Right lobe of liver (tissue), 6 donors: ENCODE results near the gene CDK5RAP1. TPM values are rescaled to one million over a fixed set of nuclear protein-coding genes. Genes with fewer than 3 reads are reported as not detected.

Source experiments
- ATAC-seq, 4 donors: fragments of 200-7000 bp; cut with Tn5 transposase; one replicate each; pipeline ENCODE4 v1.9.1; 2020; ENCODE audit warnings: mild to moderate bottlenecking in 4 of 4, moderate library complexity in 4 of 4
- DNase-seq, 3 donors: peaks; one replicate each; pipeline ENCODE4 v3.0.0-alpha.2; 2020
- H3K27ac ChIP-seq, 3 donors: fragments of 200-600 bp; one replicate each; pipeline ENCODE4 v1.8.0; 2022
- H3K27me3 ChIP-seq, 2 donors: fragments of 200-600 bp; one replicate each; pipeline ENCODE4 v1.8.0; 2022
- H3K36me3 ChIP-seq, 4 donors: fragments of 200-600 bp; sonication (generic) in 1 of 4; one replicate each; pipeline versions ENCODE4 v1.5.1 to v1.8.0; 2017 to 2022; ENCODE audit warnings: control low read depth in 1 of 4
- H3K4me1 ChIP-seq, 4 donors: fragments of 200-600 bp; sonication (generic) in 1 of 4; one replicate each; pipeline versions ENCODE4 v1.5.1 to v1.8.0; 2017 to 2022; ENCODE audit warnings: control low read depth in 1 of 4
- H3K4me3 ChIP-seq, 3 donors: fragments of 200-600 bp; one replicate each; pipeline ENCODE4 v1.8.0; 2022
- H3K9me3 ChIP-seq, 4 donors: fragments of 200-600 bp; sonication (generic) in 1 of 4; one replicate each; pipeline versions ENCODE4 v1.5.1 to v1.8.0; 2017 to 2022; ENCODE audit warnings: control low read depth in 1 of 4
- POLR2A ChIP-seq: fragments of 450-650 bp; IDR thresholded peaks from one replicate; pipeline ENCODE4 v1.6.1; 2017; ENCODE audit warnings: antibody characterized with exemption, mild to moderate bottlenecking
- WGBS: methylation state at CpG from one replicate; pipeline ENCODE4 v1.1.6; 2018; ENCODE audit warnings: low coverage, low lambda C conversion rate; ENCODE audit not compliant: insufficient coverage; ENCODE audit errors: missing lambda C conversion rate; 5-methylcytosine and 5-hydroxymethylcytosine counted together
- intact Hi-C, 2 donors: fragments of 100-400 bp; cut with DNase I; formaldehyde crosslinking; loops; one replicate each; pipeline versions ENCODE4 v1.11.2 to v1.14.1; 2022
- total RNA-seq, 6 experiments: library from RNA; depleted of rRNA in 2 of 6; stranded (reverse); fragments of >200 nt in 2 of 6; fragmentation: NEBNext Ultra II Directional in 3 of 6; extraction: Animal tissue kit (Norgen Biotek cat#: 25700) in 3 of 6; gene quantifications; one replicate each; pipeline versions ENCODE4 v1.1.0 to v1.2.4, GENCODE V29; 2016 to 2023
- TF ChIP-seq, protein P1 (sequence below), 4 donors: fragments of 200-600 bp in 3 of 4; fragments of 450-650 bp in 1 of 4; IDR thresholded peaks; one replicate each; pipeline versions ENCODE4 v1.5.1 to v1.8.0; 2016 to 2022; ENCODE audit warnings: antibody characterized with exemption in 4 of 4, mild to moderate bottlenecking in 2 of 4
- donor health status: DM: no; HTN: yes; CAD: no.
- donor health status: DM: no; HTN: no; CAD: no.
- donor health status: DM: no; HTN: no; CAD: no.
- donor health status: DM: no; HTN: yes; CAD: no.
- donor health status: DM: no; HTN: yes; CAD: no.

Gene CDK5RAP1
- total RNA-seq, 6 experiments from 2014 or later: 10.9 to 21.6 (median 14.0) TPM

GRCh38 chr20:33311996-33312395, 89.3 kb downstream of the CDK5RAP1 start:
- H3K27ac ChIP-seq: no peak overlapping the region
- no peaks in the 10 kb centered on the region for H3K4me1 ChIP-seq
- no peaks in the 10 kb centered on the region for H3K36me3 ChIP-seq
- WGBS: 55% methylated on average over 3 of the region's 4 CpGs
- intact Hi-C loops: no loop called here
- DNase-seq: no peak
- TF ChIP-seq POLR2A: no peak
- TF ChIP-seq, protein P1, sequence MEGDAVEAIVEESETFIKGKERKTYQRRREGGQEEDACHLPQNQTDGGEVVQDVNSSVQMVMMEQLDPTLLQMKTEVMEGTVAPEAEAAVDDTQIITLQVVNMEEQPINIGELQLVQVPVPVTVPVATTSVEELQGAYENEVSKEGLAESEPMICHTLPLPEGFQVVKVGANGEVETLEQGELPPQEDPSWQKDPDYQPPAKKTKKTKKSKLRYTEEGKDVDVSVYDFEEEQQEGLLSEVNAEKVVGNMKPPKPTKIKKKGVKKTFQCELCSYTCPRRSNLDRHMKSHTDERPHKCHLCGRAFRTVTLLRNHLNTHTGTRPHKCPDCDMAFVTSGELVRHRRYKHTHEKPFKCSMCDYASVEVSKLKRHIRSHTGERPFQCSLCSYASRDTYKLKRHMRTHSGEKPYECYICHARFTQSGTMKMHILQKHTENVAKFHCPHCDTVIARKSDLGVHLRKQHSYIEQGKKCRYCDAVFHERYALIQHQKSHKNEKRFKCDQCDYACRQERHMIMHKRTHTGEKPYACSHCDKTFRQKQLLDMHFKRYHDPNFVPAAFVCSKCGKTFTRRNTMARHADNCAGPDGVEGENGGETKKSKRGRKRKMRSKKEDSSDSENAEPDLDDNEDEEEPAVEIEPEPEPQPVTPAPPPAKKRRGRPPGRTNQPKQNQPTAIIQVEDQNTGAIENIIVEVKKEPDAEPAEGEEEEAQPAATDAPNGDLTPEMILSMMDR (IDR thresholded peaks at IDR 0.05): no peak
- H3K9me3 ChIP-seq: no peaks in the 10 kb centered on the region
- no peak overlapping the region for H3K4me3 ChIP-seq
- no peak for ATAC-seq
- H3K27me3 ChIP-seq: no peaks in the 10 kb centered on the region

DNA sequence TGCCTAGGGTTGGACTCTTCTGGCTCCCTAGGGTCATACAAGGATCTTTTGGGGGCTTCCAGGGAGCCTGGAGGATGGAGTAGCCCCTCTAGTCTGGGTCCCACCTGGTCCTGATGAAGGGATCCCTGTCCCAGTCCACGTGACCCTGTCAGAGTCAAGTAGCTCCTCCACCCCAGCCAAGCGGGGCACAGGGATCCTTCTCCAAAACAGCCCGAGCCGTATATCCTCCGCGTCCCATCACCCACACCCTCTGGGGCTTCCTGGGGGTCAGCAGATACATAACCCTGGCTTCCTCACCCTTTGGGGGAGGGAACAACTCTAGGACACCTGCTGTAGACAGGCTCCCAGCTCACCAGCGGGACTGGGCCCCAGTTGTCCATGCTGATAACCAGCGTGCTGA, 90.3 kb downstream of the CDK5RAP1 start:
- ATAC-seq (no peak), DNase-seq (no peak)
- no peak overlapping the region for H3K4me3 ChIP-seq
- TF ChIP-seq, protein P1 (IDR thresholded peaks at IDR 0.05): no peak
- TF ChIP-seq POLR2A: no peak
- 89% methylated on average over 3 of the region's 8 CpGs for WGBS
- no peaks in the 10 kb centered on the region for H3K9me3 ChIP-seq
- intact Hi-C loops: no loop called here
- no peaks in the 10 kb centered on the region for H3K36me3 ChIP-seq
- H3K27me3 ChIP-seq: no peaks in the 10 kb centered on the region
- no peaks in the 10 kb centered on the region for H3K4me1 ChIP-seq
- H3K27ac ChIP-seq: no peak overlapping the region

GRCh38 chr20:33310327-33310899, 90.9 kb downstream of the CDK5RAP1 start:
- no peaks in the 10 kb centered on the region for H3K9me3 ChIP-seq
- TF ChIP-seq, protein P1 (IDR thresholded peaks at IDR 0.05): no peak
- TF ChIP-seq POLR2A: no peak
- no peak overlapping the region for H3K27ac ChIP-seq
- no peaks in the 10 kb centered on the region for H3K4me1 ChIP-seq
- 69% methylated on average over 6 of the region's 6 CpGs for WGBS
- DNase-seq: no peak
- no peaks in the 10 kb centered on the region for H3K27me3 ChIP-seq
- H3K36me3 ChIP-seq: no peaks in the 10 kb centered on the region
- H3K4me3 ChIP-seq: no peak overlapping the region
- intact Hi-C loops: no loop called here
- peak in 2 of 4 donors; percentile 25 to 64 for ATAC-seq

GRCh38 chr20:33309631-33310030, 91.7 kb downstream of the CDK5RAP1 start:
- intact Hi-C loops: no loop called here
- 75% methylated on average over 2 of the region's 2 CpGs for WGBS

More at GRCh38 chr20:33309631-33310030, 91.7 kb downstream of the CDK5RAP1 start:
- H3K4me3 ChIP-seq: no peak overlapping the region
- ATAC-seq: no peak
- no peaks in the 10 kb centered on the region for H3K4me1 ChIP-seq
- no peak for DNase-seq
- no peaks in the 10 kb centered on the region for H3K36me3 ChIP-seq
- H3K27me3 ChIP-seq: no peaks in the 10 kb centered on the region
- TF ChIP-seq, protein P1 (IDR thresholded peaks at IDR 0.05): no peak
- TF ChIP-seq POLR2A: no peak
- H3K9me3 ChIP-seq: no peaks in the 10 kb centered on the region
- no peak overlapping the region for H3K27ac ChIP-seq

Other genes starting within 250 kb of the CDK5RAP1 start
- gene BPIFA2, start 233.4 kb downstream of the CDK5RAP1 start, total RNA-seq: not detected
- gene BPIFA3, start 184.2 kb downstream of the CDK5RAP1 start, total RNA-seq: not detected
- not detected for gene BPIFA1, start 165.5 kb downstream of the CDK5RAP1 start, total RNA-seq
- not detected for gene BPIFB1, start 118.3 kb downstream of the CDK5RAP1 start, total RNA-seq
- 10 to 100 TPM in 2 of 6 experiments, 1 to 10 TPM in 4; 6.5 to 13.3 (median 8.1) TPM for gene SNTA1, start 42.2 kb upstream of the CDK5RAP1 start, total RNA-seq
- 1 to 10 TPM; 4.5 to 7.3 (median 5.6) TPM for gene CBFA2T2, start 88.6 kb upstream of the CDK5RAP1 start, total RNA-seq